ENCODE results near the gene YPEL2. TPM values are rescaled to one million over a fixed set of nuclear protein-coding genes. Genes with fewer than 3 reads are reported as not detected.

The YPEL2 gene
- total and polyA plus RNA-seq, 4 donors = 16.8 to 54.0 (median 30.7) TPM

GRCh38 chr17:59367657-59368045 is 36.2 kb downstream of the YPEL2 start:
- no peaks in the 10 kb centered on the region for H3K36me3 ChIP-seq (ENCODE audit: control insufficient read depth in 1 of 2, insufficient read depth in 2 of 2, low read length in 1 of 2)
- no peaks in the 10 kb centered on the region for H3K9me3 ChIP-seq (ENCODE audit: control insufficient read depth, low read length)
- peaks cover 10 to 49% of the 10 kb centered on the region in 2 donors for H3K4me1 ChIP-seq (ENCODE audit: control insufficient read depth in 1 of 2, insufficient read depth in 2 of 2, low read length in 2 of 2)
- ATAC-seq (ENCODE audit: low FRiP score) (no peak), DNase-seq (no peak)
- H3K27me3 ChIP-seq (ENCODE audit: control insufficient read depth in 1 of 2, insufficient read depth in 2 of 2, low read length in 1 of 2) = no peaks in the 10 kb centered on the region
- no peak overlapping the region for H3K4me3 ChIP-seq (ENCODE audit: low read length in 2 of 2)
- intact Hi-C loops (cut with DNase I) = loop anchor here (5.0 kb wide), 1 partner anchor 35 kb away; the partner anchor contains the start of gene YPEL2 (in 2 of the 2)
- H3K27ac ChIP-seq (ENCODE audit: low read depth in 1 of 2, low read length in 2 of 2) = peak overlapping the region; percentile 22 to 95
- 25 to 31% methylated on average over 1 of the region's 1 CpG for WGBS, 2 donors

- peaks cover 11 to 53% of the 10 kb centered on the region in 2 donors for H3K4me1 ChIP-seq (ENCODE audit: control insufficient read depth in 1 of 2, insufficient read depth in 2 of 2, low read length in 2 of 2)
- no peak overlapping the region for H3K4me3 ChIP-seq (ENCODE audit: low read length in 2 of 2)
- peak overlapping the region in 1 of 2 donors; percentile 95 for H3K27ac ChIP-seq (ENCODE audit: low read depth in 1 of 2, low read length in 2 of 2)
- 49 to 54% methylated on average over 7 of the region's 7 CpGs for WGBS, 2 donors
- no peaks in the 10 kb centered on the region for H3K27me3 ChIP-seq (ENCODE audit: control insufficient read depth in 1 of 2, insufficient read depth in 2 of 2, low read length in 1 of 2)
- intact Hi-C loops (cut with DNase I) = loop anchor here (5.0 kb wide), 1 partner anchor 36 kb away; the partner anchor contains the start of gene YPEL2 (in 2 of the 2)
- H3K36me3 ChIP-seq (ENCODE audit: control insufficient read depth in 1 of 2, insufficient read depth in 2 of 2, low read length in 1 of 2) = no peaks in the 10 kb centered on the region
- no peak for DNase-seq
- no peak for ATAC-seq (ENCODE audit: low FRiP score)
- no peaks in the 10 kb centered on the region for H3K9me3 ChIP-seq (ENCODE audit: control insufficient read depth, low read length)
Measured at GRCh38 chr17:59368218-59368857, 36.9 kb downstream of the YPEL2 start.

GRCh38 chr17:59369031-59369975 is 37.8 kb downstream of the YPEL2 start:
- Histone ChIP-seq H3K27ac (ENCODE audit: low read depth in 1 of 2, low read length in 2 of 2) (peak overlapping the region; percentile 88 to 89), H3K4me3 (ENCODE audit: low read length in 2 of 2) (no peak overlapping the region), H3K36me3 (ENCODE audit: control insufficient read depth in 1 of 2, insufficient read depth in 2 of 2, low read length in 1 of 2) (no peaks in the 10 kb centered on the region), H3K9me3 (ENCODE audit: control insufficient read depth, low read length) (no peaks in the 10 kb centered on the region), H3K4me1 (ENCODE audit: control insufficient read depth in 1 of 2, insufficient read depth in 2 of 2, low read length in 2 of 2) (peaks cover 15 to 59% of the 10 kb centered on the region in 2 donors), H3K27me3 (ENCODE audit: control insufficient read depth in 1 of 2, insufficient read depth in 2 of 2, low read length in 1 of 2) (no peaks in the 10 kb centered on the region)
- intact Hi-C loops (cut with DNase I) = loop anchor here (5.0 kb wide), 1 partner anchor 37 kb away; the partner anchor contains the start of gene YPEL2 (in 2 of the 2)
- no peak for DNase-seq
- 61 to 63% methylated on average over 9 of the region's 9 CpGs for WGBS, 2 donors
- ATAC-seq (ENCODE audit: low FRiP score) = no peak

GRCh38 chr17:59370593-59371299 is 39.3 kb downstream of the YPEL2 start:
- H3K36me3 ChIP-seq (ENCODE audit: control insufficient read depth in 1 of 2, insufficient read depth in 2 of 2, low read length in 1 of 2) = no peaks in the 10 kb centered on the region
- 41 to 43% methylated on average over 10 of the region's 10 CpGs for WGBS, 2 donors
- no peaks in the 10 kb centered on the region for H3K9me3 ChIP-seq (ENCODE audit: control insufficient read depth, low read length)
- H3K4me3 ChIP-seq (ENCODE audit: low read length in 2 of 2) = no peak overlapping the region
- ATAC-seq (ENCODE audit: low FRiP score) (no peak), DNase-seq (no peak)
- peak overlapping the region; percentile 68 to 99 for H3K27ac ChIP-seq (ENCODE audit: low read depth in 1 of 2, low read length in 2 of 2)
- no peaks in the 10 kb centered on the region for H3K27me3 ChIP-seq (ENCODE audit: control insufficient read depth in 1 of 2, insufficient read depth in 2 of 2, low read length in 1 of 2)
- peaks cover 11 to 62% of the 10 kb centered on the region in 2 donors for H3K4me1 ChIP-seq (ENCODE audit: control insufficient read depth in 1 of 2, insufficient read depth in 2 of 2, low read length in 2 of 2)
- intact Hi-C loops (cut with DNase I) = loop anchor here in 1 of 2 donors (5.0 kb wide), 1 partner anchor 57 kb away; no protein-coding TSS in a partner anchor

- H3K36me3 ChIP-seq (ENCODE audit: control insufficient read depth in 1 of 2, insufficient read depth in 2 of 2, low read length in 1 of 2) = no peaks in the 10 kb centered on the region
- peak; percentile 83 for ATAC-seq (ENCODE audit: low FRiP score)
- WGBS, 2 donors = 4 to 5% methylated on average over 5 of the region's 5 CpGs
- H3K9me3 ChIP-seq (ENCODE audit: control insufficient read depth, low read length) = no peaks in the 10 kb centered on the region
- H3K4me1 ChIP-seq (ENCODE audit: control insufficient read depth in 1 of 2, insufficient read depth in 2 of 2, low read length in 2 of 2) = peaks cover 11 to 57% of the 10 kb centered on the region in 2 donors
- H3K4me3 ChIP-seq (ENCODE audit: low read length in 2 of 2) = no peak overlapping the region
- intact Hi-C loops (cut with DNase I) = loop anchor here in 1 of 2 donors (5.0 kb wide), 1 partner anchor 56 kb away; no protein-coding TSS in a partner anchor
- H3K27ac ChIP-seq (ENCODE audit: low read depth in 1 of 2, low read length in 2 of 2) = peak overlapping the region; percentile 68 to 99
- peak; percentile 79 to 82 for DNase-seq
- H3K27me3 ChIP-seq (ENCODE audit: control insufficient read depth in 1 of 2, insufficient read depth in 2 of 2, low read length in 1 of 2) = no peaks in the 10 kb centered on the region
Measured at GRCh38 chr17:59371416-59372100, 40.1 kb downstream of the YPEL2 start.

- DNase-seq (peak in 1 of 2 donors; percentile 79), ATAC-seq (ENCODE audit: low FRiP score) (peak; percentile 90)
- no peaks in the 10 kb centered on the region for H3K27me3 ChIP-seq (ENCODE audit: control insufficient read depth in 1 of 2, insufficient read depth in 2 of 2, low read length in 1 of 2)
- H3K4me1 ChIP-seq (ENCODE audit: control insufficient read depth in 1 of 2, insufficient read depth in 2 of 2, low read length in 2 of 2) = peaks cover 13 to 53% of the 10 kb centered on the region in 2 donors
- no peaks in the 10 kb centered on the region for H3K36me3 ChIP-seq (ENCODE audit: control insufficient read depth in 1 of 2, insufficient read depth in 2 of 2, low read length in 1 of 2)
- no peak overlapping the region for H3K4me3 ChIP-seq (ENCODE audit: low read length in 2 of 2)
- H3K9me3 ChIP-seq (ENCODE audit: control insufficient read depth, low read length) = no peaks in the 10 kb centered on the region
- peak overlapping the region; percentile 99 for H3K27ac ChIP-seq (ENCODE audit: low read depth in 1 of 2, low read length in 2 of 2)
- WGBS, 2 donors = 1 to 5% methylated on average over 2 of the region's 2 CpGs
- intact Hi-C loops (cut with DNase I) = loop anchor here in 1 of 2 donors (5.0 kb wide), 1 partner anchor 55 kb away; no protein-coding TSS in a partner anchor
Measured at GRCh38 chr17:59372138-59372751, 40.8 kb downstream of the YPEL2 start.

- Histone ChIP-seq H3K36me3 (ENCODE audit: control insufficient read depth in 1 of 2, insufficient read depth in 2 of 2, low read length in 1 of 2) (no peaks in the 10 kb centered on the region), H3K27ac (ENCODE audit: low read depth in 1 of 2, low read length in 2 of 2) (peak overlapping the region; percentile 99), H3K4me3 (ENCODE audit: low read length in 2 of 2) (no peak overlapping the region), H3K4me1 (ENCODE audit: control insufficient read depth in 1 of 2, insufficient read depth in 2 of 2, low read length in 2 of 2) (peaks cover 12 to 41% of the 10 kb centered on the region in 2 donors), H3K27me3 (ENCODE audit: control insufficient read depth in 1 of 2, insufficient read depth in 2 of 2, low read length in 1 of 2) (no peaks in the 10 kb centered on the region), H3K9me3 (ENCODE audit: control insufficient read depth, low read length) (no peaks in the 10 kb centered on the region)
- intact Hi-C loops (cut with DNase I) = loop anchor here in 1 of 2 donors (5.0 kb wide), 1 partner anchor 53 kb away; no protein-coding TSS in a partner anchor
- no peak for DNase-seq
- 57% methylated on average over 5 of the region's 5 CpGs for WGBS, 2 donors
- peak; percentile 45 for ATAC-seq (ENCODE audit: low FRiP score)
Measured at GRCh38 chr17:59373882-59374495, 42.5 kb downstream of the YPEL2 start.

All from aorta (tissue), 5 donors.